Measurements from ENCODE around the gene SATB1.

The SATB1 gene

DNA sequence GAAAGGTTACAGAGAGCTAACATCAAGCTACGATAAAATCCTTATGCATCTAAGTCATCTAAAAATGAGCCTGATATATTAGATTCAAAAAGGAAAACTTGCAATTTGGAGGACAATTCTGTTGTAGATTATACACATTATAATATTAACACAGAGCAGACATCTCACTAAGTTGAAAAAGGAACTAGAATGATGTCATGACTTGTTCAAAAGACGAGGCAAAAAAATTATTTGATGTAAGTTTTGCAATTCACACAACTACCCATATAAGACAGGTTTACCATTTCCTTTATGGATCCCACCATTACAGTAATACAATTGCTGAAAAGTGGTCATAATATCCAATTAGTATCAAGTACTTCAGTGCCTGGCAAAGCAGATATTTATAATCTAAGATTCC lies 15.9 kb downstream of the SATB1 start:
- Histone ChIP-seq H3K4me3 (no peak overlapping the region), H3K27ac (no peak overlapping the region)

DNA sequence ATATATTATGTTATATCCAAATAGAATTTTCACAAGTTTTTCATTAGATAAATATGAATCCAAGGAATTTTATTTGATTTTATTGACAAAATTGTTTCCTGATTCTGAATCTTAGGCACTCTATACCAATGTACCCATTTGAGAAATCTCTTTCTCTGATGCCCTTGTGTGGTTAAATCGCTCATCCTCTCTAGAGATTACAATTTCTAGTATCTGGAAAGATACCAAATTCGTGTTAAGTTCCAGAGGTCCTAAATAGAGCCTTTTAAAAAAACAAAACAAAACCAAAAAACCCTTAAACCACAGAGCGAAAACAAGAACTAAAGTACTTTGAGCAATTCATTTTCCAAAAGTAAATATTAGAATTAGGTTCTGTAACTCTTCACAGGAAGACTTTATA lies 20.0 kb downstream of the SATB1 start:
- no peak overlapping the region for H3K4me3 ChIP-seq
- no peak overlapping the region for H3K27ac ChIP-seq

DNA sequence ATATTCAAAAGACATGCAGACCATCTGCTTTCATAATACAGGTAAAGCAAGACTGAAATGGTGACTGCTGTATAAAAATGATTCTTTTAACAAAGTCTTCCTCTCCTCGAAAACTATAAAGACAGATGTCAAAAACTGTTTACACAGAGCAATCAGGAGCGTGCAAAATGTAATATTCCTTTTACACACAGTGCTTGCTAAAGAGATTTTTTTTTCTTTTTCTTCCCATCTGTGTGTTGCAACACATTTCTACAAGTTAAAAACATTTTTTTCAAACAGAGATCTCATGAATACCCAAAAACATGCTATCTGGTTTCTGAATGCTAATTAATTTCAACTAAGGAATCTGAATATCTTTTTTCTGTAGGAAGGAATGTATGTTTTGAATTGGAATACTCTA lies 22.1 kb downstream of the SATB1 start:
- Histone ChIP-seq H3K4me3 (no peak overlapping the region), H3K27ac (no peak overlapping the region)

DNA sequence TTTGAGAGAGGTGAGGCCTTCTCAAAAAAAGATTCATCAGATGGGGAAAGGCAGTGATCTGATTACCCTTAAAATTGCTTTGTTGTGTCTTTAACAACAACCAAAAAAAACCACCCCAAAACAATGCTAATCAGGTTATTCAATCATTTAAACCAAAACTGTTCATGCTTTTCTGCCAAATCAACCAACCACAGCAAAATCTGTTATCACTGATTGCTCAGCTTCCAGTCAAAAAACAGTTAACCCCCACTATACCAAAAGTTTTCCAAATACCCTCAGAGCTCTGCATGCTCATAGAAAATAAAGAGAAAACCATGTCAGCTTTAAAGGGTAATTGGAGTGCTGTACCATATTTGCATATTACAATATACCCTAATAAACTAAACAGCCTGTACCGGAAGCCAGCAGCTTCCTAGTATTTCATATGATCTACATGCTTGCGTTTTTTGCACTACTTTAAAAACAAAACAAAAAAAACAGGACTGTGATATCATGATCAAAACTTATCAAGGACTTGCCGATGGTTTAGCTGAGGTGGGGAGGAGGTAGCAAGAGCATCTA lies 22.8 kb downstream of the SATB1 start:
- Histone ChIP-seq H3K27ac (no peak overlapping the region), H3K4me3 (no peak overlapping the region)

DNA sequence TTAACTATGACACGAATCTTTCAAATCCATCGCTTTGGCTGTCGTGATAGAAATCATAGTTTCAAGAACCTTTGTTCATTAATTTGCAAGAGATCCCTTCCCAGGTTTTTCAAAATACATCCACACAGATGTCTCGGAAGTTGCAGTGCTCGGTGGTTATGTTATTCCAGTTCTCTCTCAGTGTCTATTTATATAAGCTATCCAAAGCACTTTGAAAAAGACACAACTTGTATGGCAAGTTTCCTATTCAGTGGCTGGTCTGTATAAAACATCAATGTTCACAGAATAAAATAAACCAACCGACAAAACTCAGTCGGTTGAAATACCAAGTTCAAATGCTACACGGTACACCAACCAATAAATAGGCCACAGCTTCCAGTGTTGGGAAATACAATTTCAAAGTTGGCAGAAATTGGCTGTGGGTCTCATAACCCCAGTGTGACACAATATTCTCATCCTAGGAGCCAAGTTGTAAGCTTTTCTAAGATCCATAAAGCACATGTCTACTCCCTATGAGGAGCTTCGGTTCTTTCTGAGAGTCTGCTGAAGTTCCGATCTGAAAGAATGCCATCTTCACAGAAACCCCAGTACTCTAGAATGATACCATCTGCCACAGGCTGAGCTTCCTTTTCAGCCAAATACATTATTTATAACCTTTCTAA lies 23.7 kb downstream of the SATB1 start:
- no peak overlapping the region for H3K4me3 ChIP-seq
- H3K27ac ChIP-seq: no peak overlapping the region

DNA sequence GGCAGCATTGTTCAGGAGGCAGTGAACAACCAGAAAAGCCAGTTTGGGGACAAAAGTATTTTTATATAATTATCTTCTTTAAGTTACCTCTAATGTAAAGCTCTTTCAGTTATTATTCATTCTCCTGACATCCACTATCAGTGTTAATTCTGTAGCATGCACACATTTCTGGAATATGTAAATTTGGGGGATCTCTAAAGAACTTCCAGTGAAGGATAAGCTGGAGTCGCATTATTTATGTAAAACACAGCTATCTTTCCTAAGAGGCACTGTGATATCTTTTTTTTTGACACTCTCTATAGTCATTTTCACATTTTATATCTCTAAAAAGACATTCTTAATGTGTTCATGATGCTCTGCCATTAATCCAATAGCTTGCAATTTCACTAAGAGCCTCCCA lies 26.7 kb downstream of the SATB1 start:
- Histone ChIP-seq H3K4me3 (no peak overlapping the region), H3K27ac (no peak overlapping the region)

DNA sequence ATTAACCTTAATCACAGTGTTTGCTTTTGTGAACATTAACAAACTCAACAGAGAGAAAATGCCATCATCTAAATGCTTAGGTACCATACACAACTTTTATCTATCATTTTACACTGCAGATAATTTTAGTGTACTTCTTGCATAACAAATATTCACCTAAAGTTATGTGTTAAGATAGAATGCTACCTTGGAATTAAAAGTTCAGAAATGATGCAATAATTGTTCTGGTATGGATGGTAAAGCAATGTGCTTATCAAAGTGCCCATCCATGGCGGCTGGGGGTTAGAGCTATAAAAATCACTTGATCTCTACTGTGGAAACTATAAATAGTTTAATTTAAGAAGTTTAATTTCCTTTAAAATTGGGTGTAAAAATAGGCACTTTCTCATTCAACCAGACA lies 28.7 kb downstream of the SATB1 start:
- no peak overlapping the region for H3K4me3 ChIP-seq
- H3K27ac ChIP-seq: no peak overlapping the region

DNA sequence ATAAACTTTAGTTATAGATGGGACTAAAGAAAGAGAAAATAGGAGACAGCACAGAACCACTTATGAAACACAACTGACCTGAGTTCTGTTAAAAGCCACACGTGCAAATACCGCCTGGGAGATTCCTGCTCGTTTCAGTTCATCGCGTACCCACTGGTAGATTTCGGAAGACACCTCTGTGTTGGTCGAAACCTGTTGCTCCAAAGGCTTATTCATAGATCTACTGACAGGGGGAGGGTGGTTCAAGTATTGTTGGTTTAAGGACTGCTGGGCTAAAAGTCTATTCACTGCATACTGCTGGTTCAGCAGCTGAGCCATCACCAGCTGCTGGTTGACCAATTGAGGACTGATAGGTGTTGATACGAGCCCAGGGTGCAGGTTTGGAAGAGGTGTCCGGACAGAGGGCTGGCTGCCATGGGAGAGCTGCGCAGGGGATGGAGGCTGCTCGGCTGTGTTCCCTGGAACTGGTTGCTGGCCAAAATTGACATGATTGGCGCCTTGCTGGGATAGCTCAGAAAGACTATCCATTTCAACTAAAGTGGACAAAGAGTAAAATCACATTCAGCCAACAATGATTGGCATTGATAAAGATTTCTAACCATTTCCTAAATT lies 30.6 kb downstream of the SATB1 start:
- Histone ChIP-seq H3K27ac (no peak overlapping the region), H3K4me3 (no peak overlapping the region)

DNA sequence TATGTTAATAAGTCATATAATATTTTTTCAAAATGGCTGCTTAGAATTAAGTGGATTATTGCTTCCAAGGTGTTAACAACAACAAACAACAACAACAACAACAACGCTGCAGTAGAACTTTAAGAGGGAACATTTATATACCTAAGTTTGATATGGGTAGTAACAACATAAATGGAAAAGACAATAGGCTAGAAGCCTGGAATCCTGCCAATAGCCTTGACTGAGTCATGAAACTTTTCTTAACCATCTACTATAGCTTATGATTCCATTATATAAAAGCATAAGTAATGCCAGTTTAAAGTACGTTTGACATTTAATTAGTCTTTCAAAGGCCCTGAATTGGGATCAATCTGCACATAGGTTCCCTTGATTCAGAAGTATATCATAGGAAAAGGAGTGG lies 31.2 kb downstream of the SATB1 start:
- Histone ChIP-seq H3K4me3 (no peak overlapping the region), H3K27ac (no peak overlapping the region)

DNA sequence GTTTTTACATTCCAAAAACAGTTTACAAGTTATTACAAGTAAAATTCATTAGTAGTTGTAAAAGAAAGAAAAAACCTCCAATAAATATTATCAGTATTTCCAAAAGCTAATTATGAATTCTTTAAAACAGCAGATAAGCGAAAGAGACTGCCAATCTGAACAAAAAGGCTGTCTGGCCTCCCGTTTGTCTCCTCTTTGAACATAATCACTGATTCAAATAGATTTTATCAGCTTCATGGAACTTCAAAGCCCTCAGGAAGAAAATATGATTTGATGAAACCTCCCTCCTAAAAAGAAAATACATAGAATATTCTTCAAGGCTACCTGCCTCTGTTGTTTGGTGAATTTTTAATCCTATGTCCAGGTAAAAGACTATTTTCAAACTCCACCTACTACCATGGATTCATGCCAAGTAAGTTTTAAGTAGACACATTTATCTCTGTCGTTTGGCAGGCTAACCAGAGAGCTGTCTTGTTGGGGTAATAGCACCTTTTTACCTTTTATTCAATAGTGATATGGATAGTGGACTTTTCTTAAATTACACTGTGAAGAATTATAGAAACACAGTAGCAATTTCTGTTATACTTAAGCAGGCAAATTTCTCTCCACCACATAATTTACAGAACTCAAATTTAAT lies 35.0 kb downstream of the SATB1 start:
- Histone ChIP-seq H3K4me3 (no peak overlapping the region), H3K27ac (no peak overlapping the region)

DNA sequence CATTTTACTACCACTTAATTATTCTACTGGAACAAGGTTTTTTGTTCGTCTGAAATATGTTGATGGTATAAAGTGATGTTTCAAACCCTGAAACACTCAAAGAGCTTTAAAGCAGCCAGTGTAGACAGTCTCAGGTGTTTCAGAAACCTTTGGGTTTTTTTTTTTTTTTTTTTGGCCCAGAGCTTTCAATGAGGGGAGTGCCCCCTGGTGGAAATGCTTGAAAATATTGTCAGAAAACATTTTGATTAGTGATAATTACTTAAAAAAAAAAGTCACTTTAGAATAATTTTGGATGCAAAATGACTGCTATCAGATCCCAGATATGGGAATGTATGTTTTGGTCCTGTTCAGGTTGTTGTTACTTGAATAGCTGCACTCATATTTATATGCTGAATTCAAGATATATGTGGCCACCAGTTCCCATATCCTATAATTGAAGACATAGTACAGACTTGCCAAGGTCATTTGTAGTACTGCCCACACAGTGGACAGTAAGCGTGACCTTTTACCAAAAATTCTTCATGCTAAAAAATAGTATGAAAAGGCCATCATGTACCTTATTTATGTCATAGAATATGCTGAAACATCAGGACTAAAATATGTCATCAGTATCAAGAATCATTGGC lies 35.9 kb downstream of the SATB1 start:
- no peak overlapping the region for H3K27ac ChIP-seq
- H3K4me3 ChIP-seq: no peak overlapping the region

DNA sequence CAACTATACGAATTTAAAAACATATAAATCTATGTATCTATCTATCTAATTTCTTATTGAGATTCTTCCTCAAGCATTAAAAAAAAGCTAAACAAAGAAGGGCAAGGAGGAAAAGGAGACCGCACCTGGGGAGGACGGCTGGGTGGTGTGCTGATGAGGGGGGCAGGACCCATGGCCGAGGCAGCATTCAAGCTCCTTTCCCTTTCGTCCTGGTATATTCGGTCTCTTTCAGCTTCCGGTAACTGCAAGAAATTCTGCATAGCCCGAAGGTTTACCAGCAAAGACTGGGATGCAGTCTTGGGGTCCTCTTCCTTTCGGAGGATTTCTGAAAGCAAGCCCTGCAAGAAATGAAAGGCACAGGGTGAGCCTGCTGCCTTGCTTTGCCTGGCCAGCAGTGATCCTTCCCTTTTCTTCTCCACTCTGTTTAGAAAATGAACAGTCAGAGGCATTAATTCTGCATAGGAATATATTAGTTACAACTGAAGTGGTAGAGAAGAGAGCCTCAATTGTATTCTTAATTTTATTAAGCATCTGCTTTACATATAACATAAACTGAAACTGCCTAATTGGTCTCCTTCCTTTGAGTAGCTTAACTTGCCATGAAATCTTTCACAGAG lies 38.8 kb downstream of the SATB1 start:
- Histone ChIP-seq H3K4me3 (no peak overlapping the region), H3K27ac (no peak overlapping the region)

DNA sequence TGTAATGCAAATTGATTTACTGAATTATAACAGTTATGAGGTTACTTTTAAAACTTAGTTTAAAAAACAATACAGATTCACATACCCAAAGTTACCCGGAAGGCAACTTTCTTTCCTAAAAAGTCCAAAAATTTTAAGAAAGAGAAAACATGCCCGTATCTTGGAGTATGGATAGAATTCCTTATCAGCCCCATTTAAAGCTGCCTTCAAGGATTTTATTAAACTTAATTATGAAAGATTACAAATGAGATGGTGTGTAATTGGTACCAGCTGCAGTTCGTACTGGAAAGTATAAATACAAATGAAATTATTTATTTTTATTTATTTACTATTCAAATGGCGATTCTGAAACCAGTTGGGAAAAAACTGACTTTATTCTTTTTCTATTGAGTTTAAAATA lies 39.4 kb downstream of the SATB1 start:
- no peak overlapping the region for H3K27ac ChIP-seq
- H3K4me3 ChIP-seq: no peak overlapping the region

DNA sequence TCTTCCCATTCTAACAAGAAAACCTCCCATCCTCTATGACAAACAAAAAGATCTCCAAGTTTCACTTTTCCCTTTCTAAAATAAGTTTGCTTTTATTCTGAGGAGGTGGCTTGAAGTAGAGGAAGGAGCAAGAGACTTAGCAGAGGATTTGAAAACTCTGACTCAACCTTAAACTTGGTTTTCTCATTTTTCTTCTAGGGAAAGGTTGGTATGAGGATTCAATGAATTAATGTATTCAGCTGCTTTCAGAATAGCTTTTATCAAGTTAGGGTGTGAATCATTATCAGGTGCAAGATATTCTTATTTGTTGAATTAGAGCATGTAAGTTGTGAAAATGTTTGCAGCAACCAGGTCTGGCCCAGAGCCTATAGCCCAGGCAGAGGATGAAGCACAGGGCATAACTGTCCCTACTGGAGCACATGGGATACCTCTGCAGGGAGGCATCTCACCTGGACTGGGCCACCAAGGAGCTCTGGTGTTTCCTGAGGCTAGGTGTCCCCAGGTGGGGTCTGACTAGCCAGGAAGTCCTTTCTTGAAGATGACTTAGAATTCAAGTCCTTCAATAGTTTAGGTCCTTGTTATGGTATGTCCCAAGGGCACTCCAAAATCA lies 42.3 kb downstream of the SATB1 start:
- H3K27ac ChIP-seq: no peak overlapping the region
- H3K4me3 ChIP-seq: no peak overlapping the region

DNA sequence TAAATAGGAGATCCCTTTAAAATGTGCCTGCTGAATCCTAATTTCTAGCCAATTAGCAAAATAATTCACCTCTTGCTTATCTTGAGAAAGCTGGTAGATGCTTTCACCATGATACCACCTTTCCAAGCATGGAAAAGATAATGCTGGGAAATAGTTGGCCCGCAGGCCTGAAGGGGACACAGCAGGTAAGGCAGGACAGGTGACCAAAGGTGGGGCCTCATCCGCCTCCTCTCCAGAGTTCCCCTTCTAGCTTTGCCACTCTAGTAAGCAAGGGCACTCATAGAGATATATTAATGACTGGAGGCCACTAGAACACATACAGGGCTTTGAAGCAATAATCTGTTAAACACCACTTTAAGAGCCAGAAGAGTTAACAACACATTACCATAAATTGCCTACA lies 45.5 kb downstream of the SATB1 start:
- no peak overlapping the region for H3K4me3 ChIP-seq
- H3K27ac ChIP-seq: no peak overlapping the region

DNA sequence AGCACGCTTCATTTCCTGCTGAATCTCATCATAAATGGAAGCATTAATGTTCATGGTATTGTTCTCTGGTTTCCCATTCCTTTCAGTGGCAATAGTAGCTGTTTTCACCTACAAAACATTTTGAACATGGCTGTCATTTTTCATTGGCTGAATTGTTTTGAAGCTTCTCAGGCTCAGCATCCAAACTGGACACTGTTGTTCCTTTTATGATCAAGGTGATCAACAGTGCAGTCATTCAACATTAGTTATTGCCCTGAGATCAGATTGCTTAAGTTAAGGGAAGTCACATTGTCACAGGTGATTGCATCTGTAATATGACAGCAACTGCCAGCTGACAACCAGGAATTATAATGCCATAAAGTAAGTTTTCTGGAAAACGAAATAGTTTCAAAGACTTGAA lies 46.9 kb downstream of the SATB1 start:
- H3K27ac ChIP-seq: no peak overlapping the region
- H3K4me3 ChIP-seq: no peak overlapping the region

DNA sequence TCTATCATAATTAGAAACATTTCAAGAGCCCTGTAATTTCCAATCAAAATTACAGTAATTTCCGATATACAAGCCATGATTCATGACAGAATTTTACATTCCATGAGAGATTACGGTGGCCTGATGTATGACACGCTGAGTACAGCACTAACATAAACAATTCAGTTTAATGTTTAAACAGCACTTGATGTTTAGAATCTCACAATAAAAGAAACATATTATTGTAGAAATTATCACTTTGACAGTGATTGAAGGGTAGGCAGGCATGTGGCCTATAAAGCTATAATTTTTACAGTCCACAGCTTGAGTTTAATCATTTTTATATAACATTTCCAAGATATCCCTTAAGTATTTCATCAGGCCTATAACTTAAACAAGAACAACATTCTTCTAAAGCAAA lies 48.5 kb downstream of the SATB1 start:
- no peak overlapping the region for H3K27ac ChIP-seq
- H3K4me3 ChIP-seq: no peak overlapping the region

DNA sequence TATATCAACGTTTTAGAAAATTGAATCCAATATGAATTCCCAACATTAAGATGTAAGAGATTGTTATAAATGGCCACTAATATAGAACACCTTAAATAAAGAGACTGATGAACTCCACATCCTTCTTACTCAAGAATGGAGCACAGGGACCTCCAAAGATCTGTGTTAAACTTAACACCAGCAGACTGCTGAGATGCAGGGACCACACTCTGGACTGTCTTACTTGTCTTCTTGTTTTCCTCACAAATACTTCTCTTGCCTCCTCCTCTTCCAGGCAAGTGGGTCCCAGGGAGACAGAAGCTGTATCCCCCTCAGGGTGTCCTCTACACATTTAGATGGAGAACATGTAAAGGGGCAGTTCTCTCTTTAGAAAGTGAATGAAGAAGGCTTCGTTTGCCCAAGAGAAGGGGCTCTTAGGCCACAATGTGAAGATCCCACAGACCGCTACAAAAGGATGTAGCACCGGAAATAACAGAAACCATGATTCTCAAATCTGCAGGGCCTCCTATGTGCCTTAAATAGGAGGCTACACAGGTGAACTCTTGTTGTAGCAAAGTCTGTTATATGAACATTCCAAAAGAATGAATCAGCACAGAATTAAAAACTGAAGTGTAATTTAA lies 52.2 kb downstream of the SATB1 start:
- Histone ChIP-seq H3K4me3 (no peak overlapping the region), H3K27ac (no peak overlapping the region)

DNA sequence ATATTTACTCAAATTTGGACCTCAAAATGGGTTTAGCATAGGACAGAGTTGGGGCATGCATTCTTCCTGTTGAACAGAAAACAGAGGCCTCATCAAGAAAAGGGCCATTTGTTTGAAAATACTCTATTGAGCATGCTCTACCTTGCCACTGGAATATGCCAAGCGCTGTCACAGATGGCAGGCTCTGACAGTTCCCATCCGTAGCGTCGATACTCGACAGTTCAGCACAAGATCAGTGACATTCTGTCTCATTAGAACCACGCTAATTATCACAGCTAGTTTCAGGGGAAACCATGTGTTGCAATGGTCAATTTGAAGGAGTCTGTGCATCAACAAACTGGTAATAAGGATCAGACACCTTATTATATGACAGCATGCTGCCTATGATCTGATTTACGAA lies 54.5 kb downstream of the SATB1 start:
- H3K27ac ChIP-seq: no peak overlapping the region
- no peak overlapping the region for H3K4me3 ChIP-seq

All from skin epidermis (tissue), 12 donors.